NCI-H1436 (cell line): ENCODE data around the gene KCNJ11.
"Not testable (repeated sequence)": the region's sequence is repeated elsewhere in the genome, so short reads cannot be mapped to it uniquely, and the experiment has no call there.

Experiments used
- DNase-seq: peaks from one replicate; lab custom pipeline; 2025; lab: John Stamatoyannopoulos, UW

Gene KCNJ11

DNA sequence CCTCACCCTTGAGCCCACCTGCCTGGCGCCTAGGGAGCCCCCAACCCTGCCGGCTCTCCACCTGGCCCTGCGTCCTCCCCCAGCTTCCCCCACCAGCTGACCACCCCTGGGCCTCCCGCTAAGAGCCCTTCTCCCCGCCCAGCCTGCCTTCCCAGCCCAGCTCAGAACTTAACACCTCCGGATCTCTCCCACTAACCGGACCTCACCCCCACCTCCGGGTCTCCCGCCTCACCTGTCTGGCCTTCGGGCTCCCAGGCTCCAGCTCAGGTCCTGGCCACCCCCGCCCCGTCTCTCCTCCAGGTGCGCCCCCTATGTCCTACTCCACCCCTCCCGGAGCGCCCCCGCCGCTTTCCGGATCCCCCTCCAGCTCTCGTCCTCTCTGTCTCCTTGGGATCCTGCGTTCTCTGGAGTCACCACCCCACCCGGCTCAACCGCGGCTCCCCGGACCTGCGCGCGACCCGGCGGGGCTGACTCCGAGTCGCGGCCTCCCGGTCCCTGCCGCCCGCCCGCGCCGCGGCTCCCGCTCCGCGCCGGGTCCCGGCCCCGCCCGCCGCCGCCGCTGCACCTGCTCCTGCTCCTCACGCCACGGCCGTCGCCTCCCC lies at the start of gene KCNJ11:
Gene KCNJ11, minus strand, starts transcription at position 51 of the 602 bp plus-strand sequence. CDS start 568 bp downstream, outside the sequence.
- no peak for DNase-seq

GRCh38 chr11:17437366-17437765 lies 48.9 kb upstream of the KCNJ11 start:
- no peak for DNase-seq

DNA sequence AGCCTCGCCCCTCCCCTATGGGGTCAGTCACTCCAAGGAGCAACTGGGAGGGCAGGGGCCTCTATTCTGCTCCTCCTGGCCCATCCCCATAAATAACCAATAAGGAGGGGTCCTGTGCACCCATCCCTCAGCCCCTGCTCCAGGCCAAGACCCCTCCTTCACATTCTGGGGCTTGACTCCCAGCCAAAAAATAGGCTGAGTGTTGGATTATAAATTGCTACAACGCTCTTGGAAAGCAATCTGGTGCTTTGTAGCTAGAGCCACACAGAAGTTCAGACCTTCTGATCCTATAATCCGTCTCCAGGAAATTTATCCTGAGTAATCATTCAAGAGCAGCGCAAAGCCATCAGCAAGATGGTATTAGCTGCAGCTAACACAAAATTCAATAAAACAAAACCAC lies 45.6 kb upstream of the KCNJ11 start:
- no peak for DNase-seq

- DNase-seq = no peak
Measured at GRCh38 chr11:17432002-17432401, 43.5 kb upstream of the KCNJ11 start.

DNA sequence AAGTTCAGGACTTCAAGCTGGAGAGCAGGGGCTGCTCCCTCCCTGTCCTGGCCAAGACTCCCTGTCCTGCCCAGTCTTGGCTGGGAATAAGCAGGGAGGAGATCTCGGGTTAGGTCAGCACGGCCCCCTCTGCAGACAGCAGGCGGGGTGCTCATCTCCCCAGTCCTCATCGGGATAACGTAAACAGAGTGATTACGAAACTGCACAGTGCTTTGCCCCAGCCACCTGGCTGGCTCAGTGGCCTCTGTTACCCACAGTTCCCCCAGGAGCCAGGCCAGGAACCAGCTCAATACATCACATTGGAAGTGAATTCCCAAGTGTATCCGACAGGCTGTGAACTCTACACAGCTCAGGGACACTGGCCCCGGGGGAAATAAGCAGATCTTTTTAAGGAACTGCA lies 42.7 kb upstream of the KCNJ11 start:
- no peak for DNase-seq

GRCh38 chr11:17430616-17431015 lies 42.2 kb upstream of the KCNJ11 start:
- no peak for DNase-seq

DNA sequence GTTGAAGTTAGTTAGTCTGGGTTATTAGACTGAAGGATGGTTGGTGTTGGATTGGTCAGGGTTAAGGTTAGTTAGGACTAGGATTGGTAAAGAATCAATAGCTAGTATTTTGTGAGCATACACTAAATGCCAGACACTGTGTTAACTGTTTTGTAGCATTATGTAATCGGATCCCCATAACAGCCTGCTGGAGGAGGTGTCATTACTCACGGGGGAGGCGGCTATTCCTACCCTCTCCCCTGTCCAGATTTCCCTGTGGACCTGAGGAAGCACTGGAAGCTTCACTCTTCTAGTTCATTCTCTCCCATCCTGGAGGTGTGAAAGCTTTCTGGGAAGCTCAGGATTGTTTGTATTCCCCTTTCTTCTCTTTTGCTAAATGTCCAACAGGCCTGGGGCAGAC lies 40.5 kb upstream of the KCNJ11 start:
- no peak for DNase-seq

DNA sequence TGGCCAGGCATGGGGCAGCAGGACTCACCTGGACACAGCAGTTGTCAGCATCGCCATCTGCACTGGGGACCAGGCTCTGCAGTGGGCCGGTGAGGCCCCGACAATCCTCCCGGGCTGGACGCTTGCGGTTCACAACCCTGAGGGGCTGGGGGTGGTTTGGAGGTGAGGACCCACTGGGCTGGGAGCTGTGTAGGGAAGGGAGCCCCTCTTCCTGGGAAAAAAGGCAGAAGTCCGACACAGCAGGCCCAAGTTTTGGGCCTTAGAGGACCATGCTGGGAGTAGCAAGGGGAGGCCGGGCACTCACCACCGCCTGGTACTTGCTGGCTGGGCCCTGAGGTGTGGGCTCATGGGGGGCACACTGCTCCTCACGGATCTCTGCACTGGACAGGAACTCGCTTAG lies 39.8 kb upstream of the KCNJ11 start:
- no peak for DNase-seq

GRCh38 chr11:17426233-17426632 lies 37.8 kb upstream of the KCNJ11 start:
- DNase-seq = not testable (repeated sequence)

- DNase-seq = no peak
Measured at GRCh38 chr11:17423533-17424310, 35.3 kb upstream of the KCNJ11 start.

GRCh38 chr11:17421781-17422180 lies 33.3 kb upstream of the KCNJ11 start:
- peak; percentile 24 for DNase-seq

- no peak for DNase-seq
Measured at GRCh38 chr11:17418444-17419081, 30.1 kb upstream of the KCNJ11 start.

DNA sequence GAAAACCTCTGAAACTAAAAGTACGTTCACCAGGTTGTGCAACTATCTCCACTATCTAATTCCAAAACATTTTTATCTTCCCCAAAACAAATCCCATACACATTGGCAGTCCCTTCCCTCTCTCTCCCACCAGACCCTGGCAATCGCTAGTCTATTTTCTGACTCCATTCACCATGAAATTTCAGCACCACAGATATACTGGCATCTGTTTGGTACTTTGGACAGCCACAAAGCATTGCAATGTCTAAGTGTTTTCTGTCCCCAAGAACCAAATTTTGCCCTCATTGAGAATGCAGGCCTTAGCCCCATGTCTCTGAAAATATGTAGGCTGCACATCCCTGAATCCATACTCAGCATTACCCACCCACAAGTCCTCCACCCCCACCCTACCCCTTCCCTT lies 28.0 kb upstream of the KCNJ11 start:
- DNase-seq = no peak

DNA sequence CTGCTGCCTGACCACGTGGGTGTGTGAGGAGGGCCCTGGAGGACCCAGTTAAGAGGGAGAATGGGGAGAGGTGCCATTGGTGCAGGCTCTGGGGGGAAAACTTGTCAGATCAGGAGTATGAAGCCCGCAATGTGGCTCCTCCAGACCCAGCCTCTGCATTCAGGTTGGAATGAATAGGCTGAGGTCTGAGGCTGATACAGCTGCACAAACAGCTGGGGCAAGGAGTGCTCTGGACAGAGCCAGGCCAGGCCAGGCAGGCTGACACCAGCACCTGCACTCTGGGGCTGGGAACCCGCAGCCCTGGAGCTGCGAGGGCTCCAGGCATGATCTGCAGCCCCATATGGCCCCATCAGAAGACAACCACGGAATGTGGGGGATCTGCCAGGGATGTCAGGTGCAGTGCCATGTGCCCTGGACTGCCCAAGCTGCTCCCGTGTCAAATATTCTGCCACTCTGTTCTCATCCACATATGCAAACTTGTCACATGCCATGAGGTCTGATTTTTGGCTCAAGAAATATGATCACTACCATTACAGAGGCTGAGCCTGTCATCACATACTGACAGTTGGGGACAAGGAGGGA lies 27.2 kb upstream of the KCNJ11 start:
- no peak for DNase-seq

GRCh38 chr11:17414992-17415391 lies 26.5 kb upstream of the KCNJ11 start:
- DNase-seq = no peak

GRCh38 chr11:17414317-17414737 lies 25.9 kb upstream of the KCNJ11 start:
- DNase-seq = no peak

DNA sequence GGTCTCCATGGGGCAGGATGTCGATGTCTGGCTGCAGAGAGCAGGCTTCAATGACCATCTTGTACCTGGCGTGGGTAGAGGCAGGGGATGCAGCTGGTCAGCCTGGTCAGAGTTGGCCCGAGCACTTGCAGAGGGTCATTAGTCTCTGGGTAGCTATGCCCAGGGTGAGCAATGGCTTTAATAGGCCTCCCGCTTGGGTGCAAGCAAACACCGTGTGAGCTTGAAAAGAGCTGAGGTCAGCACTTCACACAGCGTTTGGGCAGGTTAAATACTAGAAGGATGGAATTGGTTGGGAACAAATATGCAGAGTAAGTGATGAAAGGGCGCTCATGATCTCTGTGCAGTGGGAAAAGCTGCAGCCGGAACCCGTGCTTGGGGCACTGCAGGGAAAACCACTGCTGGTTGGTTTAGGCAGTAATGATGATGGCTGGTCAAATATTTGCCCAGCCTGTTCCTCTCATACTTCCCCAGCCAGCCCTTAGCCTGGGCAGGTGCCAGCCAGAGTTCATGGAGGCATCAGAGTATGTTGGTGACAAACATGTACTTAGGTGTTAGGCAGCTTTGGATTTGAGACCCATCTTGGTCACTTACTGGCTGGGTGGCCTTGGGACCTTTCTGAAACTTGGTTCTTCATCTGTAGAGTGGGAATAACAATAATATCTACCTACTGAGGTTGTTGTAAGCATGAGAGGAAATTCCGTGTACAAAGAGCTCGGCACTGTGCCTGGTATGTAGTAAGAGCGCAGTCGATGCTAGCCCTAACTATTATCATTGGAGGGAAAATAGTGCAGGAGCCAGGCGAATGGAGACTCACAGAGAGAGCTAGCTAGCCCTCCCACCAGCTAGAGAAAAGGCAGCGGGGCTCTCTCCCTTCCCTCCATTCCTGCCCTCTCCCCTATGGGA lies 25.2 kb upstream of the KCNJ11 start:
- DNase-seq = no peak

DNA sequence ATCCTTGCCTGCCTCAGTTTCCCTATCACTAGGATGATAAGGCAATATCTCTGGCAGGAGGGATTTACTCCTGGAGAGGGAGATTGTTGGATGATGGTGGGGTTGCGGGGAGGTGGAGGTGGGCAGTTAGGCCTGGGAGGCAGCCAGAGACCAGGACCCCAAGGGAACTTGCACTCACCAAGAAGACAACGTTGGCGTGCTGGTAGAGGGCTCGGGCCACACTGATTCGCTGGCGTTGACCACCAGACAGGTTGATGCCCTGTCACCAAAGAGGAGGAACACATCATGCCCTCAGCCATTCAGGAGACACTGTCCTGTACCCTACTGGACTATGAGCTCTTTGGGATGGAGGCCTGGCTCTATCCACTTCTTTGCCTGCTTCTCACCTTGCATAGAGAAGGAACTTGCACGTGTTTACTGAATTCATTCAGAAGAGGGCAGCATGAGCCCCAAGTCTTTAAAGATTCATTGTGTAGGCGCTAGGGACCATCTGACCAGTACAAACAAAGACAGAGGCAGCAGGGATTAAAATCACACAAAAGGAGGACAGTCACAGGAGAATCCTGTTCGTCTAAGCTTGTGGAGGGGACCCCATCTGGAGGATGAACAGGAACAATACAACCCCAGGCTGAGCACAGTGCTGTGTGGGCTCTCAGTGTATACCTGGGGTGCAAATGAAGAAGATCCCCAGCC lies 24.2 kb upstream of the KCNJ11 start:
- DNase-seq = no peak

GRCh38 chr11:17411418-17411817 lies 23.0 kb upstream of the KCNJ11 start:
- no peak for DNase-seq

- no peak for DNase-seq
Measured at GRCh38 chr11:17410606-17411379, 22.3 kb upstream of the KCNJ11 start.
